Measurements from ENCODE around the gene COL9A3.

- no peak for TF ChIP-seq CTCF (IDR thresholded peaks at IDR 0.05)
- no peak for TF ChIP-seq POLR2AphosphoS5 (IDR thresholded peaks at IDR 0.05)
- TF ChIP-seq POLR2A (IDR thresholded peaks at IDR 0.05; ENCODE audit: low read depth) = no peak
These were observed 9.2 kb upstream of the COL9A3 start for GRCh38 chr20:62807444-62808210.

Measured in esophagus muscularis mucosa (tissue), 3 donors.